Gastroesophageal sphincter (tissue), 4 donors: Measurements from ENCODE around the gene PLRG1. TPM values are rescaled to one million over a fixed set of nuclear protein-coding genes. Genes with fewer than 3 reads are reported as not detected.

ENCODE experiments used
- ATAC-seq: fragments of 150-250 bp; one replicate; pipeline ENCODE4 v1.9.1; 2016; ENCODE audit warnings: mild to moderate bottlenecking, moderate library complexity
- H3K27ac ChIP-seq, 4 donors: fragments of 200-600 bp; sonication (generic) in 3 of 4; 1 replicate in 3 of 4; 2 replicates in 1 of 4; pipeline ENCODE4 v1.5.1; 2016 to 2019
- H3K27me3 ChIP-seq: fragments of 200-600 bp; sonication (generic); one replicate; pipeline ENCODE4 v1.5.1; 2019
- H3K36me3 ChIP-seq, 2 donors: fragments of 200-600 bp; sonication (generic); one replicate each; pipeline ENCODE4 v1.5.1; 2019; ENCODE audit warnings: control low read depth in 1 of 2
- H3K4me1 ChIP-seq, 3 donors: fragments of 200-600 bp; sonication (generic); 1 replicate in 2 of 3; 2 replicates in 1 of 3; pipeline ENCODE4 v1.5.1; 2016 to 2019; ENCODE audit warnings: control low read depth in 2 of 3
- H3K4me3 ChIP-seq, 2 donors: fragments of 200-600 bp; sonication (generic); one replicate each; pipeline ENCODE4 v1.5.1; 2019; ENCODE audit warnings: mild to moderate bottlenecking in 1 of 2, moderate library complexity in 1 of 2
- H3K9me3 ChIP-seq, 3 donors: fragments of 200-600 bp; sonication (generic); one replicate each; pipeline ENCODE4 v1.5.1; 2017 to 2019; ENCODE audit warnings: control low read depth in 2 of 3
- EP300 ChIP-seq: sonication (generic); formaldehyde crosslinking; IDR thresholded peaks from one replicate; pipeline ENCODE4 v1.6.1; 2017; ENCODE audit warnings: antibody characterized with exemption, mild to moderate bottlenecking
- POLR2A ChIP-seq, 2 donors: fragments of 450-650 bp; IDR thresholded peaks; one replicate each; pipeline ENCODE4 v1.6.1; 2017; ENCODE audit warnings: antibody characterized with exemption in 2 of 2, mild to moderate bottlenecking in 2 of 2, moderate library complexity in 1 of 2
- POLR2AphosphoS5 ChIP-seq: sonication (generic); formaldehyde crosslinking; IDR thresholded peaks from one replicate; pipeline ENCODE4 v1.6.1; 2017; ENCODE audit warnings: antibody characterized with exemption
- WGBS, 2 donors: methylation state at CpG; one replicate each; pipeline ENCODE4 v1.1.5; 2018; ENCODE audit warnings: low coverage in 1 of 2; 5-methylcytosine and 5-hydroxymethylcytosine counted together
- total RNA-seq, 4 donors: library from RNA; depleted of rRNA; stranded (reverse); fragments of >200 nt; gene quantifications; one replicate each; pipeline ENCODE4 v1.1.0, GENCODE V29; 2016
- TF ChIP-seq, protein P1 (sequence below), 4 experiments: fragments of 200-600 bp in 2 of 4; fragments of 450-650 bp in 2 of 4; sonication (generic) in 1 of 4; IDR thresholded peaks; one replicate each; pipeline ENCODE4 v1.5.1; 2017 to 2019; ENCODE audit warnings: antibody characterized with exemption in 4 of 4, mild to moderate bottlenecking in 2 of 4, moderate library complexity in 2 of 4

Gene PLRG1
- total RNA-seq, 4 donors from 2014 or later = 41.4 to 54.0 (median 45.7) TPM

DNA sequence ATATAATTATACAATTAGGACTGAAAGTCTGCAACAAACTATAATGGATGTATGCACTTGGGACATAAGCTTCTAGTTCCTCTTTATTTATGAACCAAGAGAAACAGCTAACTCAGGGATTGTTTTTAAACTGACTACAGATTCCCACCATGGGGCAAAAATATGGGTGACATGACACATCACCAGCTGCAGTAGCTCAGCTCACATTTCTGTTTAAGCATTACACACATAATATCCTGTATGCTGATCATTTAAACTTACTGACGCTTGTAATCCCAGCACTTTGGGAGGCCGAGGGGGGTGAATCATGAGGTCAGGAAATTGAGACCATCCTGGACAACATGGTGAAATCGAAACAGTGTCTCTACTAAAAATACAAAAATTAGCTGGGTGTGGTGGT lies 24.1 kb upstream of the PLRG1 start:
- Histone ChIP-seq H3K36me3 (no peaks in the 10 kb centered on the region), H3K27me3 (no peaks in the 10 kb centered on the region), H3K27ac (no peak overlapping the region), H3K4me1 (no peaks in the 10 kb centered on the region), H3K4me3 (no peak overlapping the region), H3K9me3 (no peaks in the 10 kb centered on the region)
- WGBS, 2 donors = 36 to 47% methylated on average over 3 of the region's 3 CpGs
- ATAC-seq = no peak
- TF ChIP-seq POLR2A (IDR thresholded peaks at IDR 0.05) = no peak
- TF ChIP-seq, protein P1, sequence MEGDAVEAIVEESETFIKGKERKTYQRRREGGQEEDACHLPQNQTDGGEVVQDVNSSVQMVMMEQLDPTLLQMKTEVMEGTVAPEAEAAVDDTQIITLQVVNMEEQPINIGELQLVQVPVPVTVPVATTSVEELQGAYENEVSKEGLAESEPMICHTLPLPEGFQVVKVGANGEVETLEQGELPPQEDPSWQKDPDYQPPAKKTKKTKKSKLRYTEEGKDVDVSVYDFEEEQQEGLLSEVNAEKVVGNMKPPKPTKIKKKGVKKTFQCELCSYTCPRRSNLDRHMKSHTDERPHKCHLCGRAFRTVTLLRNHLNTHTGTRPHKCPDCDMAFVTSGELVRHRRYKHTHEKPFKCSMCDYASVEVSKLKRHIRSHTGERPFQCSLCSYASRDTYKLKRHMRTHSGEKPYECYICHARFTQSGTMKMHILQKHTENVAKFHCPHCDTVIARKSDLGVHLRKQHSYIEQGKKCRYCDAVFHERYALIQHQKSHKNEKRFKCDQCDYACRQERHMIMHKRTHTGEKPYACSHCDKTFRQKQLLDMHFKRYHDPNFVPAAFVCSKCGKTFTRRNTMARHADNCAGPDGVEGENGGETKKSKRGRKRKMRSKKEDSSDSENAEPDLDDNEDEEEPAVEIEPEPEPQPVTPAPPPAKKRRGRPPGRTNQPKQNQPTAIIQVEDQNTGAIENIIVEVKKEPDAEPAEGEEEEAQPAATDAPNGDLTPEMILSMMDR (IDR thresholded peaks at IDR 0.05) = no peak
- no peak for TF ChIP-seq POLR2AphosphoS5
- no peak for TF ChIP-seq EP300

GRCh38 chr4:154573190-154573870 lies 23.1 kb upstream of the PLRG1 start:
- Histone ChIP-seq H3K27me3 (no peaks in the 10 kb centered on the region), H3K27ac (no peak overlapping the region), H3K4me3 (no peak overlapping the region), H3K36me3 (no peaks in the 10 kb centered on the region), H3K9me3 (no peaks in the 10 kb centered on the region), H3K4me1 (no peaks in the 10 kb centered on the region)
- no peak for ATAC-seq
- WGBS, 2 donors = 90 to 91% methylated on average over 4 to 5 of the region's 5 CpGs
- TF ChIP-seq EP300 (no peak), POLR2AphosphoS5 (no peak), POLR2A (IDR thresholded peaks at IDR 0.05) (no peak)
- TF ChIP-seq, protein P1 (IDR thresholded peaks at IDR 0.05) = no peak

- Histone ChIP-seq H3K36me3 (no peaks in the 10 kb centered on the region), H3K4me1 (no peaks in the 10 kb centered on the region), H3K27me3 (no peaks in the 10 kb centered on the region), H3K9me3 (no peaks in the 10 kb centered on the region), H3K4me3 (no peak overlapping the region), H3K27ac (no peak overlapping the region)
- TF ChIP-seq POLR2A (IDR thresholded peaks at IDR 0.05) = no peak
- no peak for TF ChIP-seq EP300
- TF ChIP-seq POLR2AphosphoS5 = no peak
- TF ChIP-seq, protein P1 (IDR thresholded peaks at IDR 0.05) = no peak
- ATAC-seq = no peak
- 68 to 96% methylated on average over 2 to 5 of the region's 5 CpGs for WGBS, 2 donors
These were observed 19.4 kb upstream of the PLRG1 start for GRCh38 chr4:154569584-154569983.

GRCh38 chr4:154569028-154569427 lies 18.8 kb upstream of the PLRG1 start:
- no peak for TF ChIP-seq POLR2AphosphoS5
- TF ChIP-seq, protein P1 (IDR thresholded peaks at IDR 0.05) = no peak
- no peak for TF ChIP-seq EP300
- no peak for TF ChIP-seq POLR2A (IDR thresholded peaks at IDR 0.05)
- Histone ChIP-seq H3K4me3 (no peak overlapping the region), H3K9me3 (no peaks in the 10 kb centered on the region), H3K27me3 (no peaks in the 10 kb centered on the region), H3K36me3 (no peaks in the 10 kb centered on the region), H3K27ac (no peak overlapping the region), H3K4me1 (no peaks in the 10 kb centered on the region)
- whole genome bisulfite sequencing, 2 donors = 45 to 54% methylated on average over 3 of the region's 3 CpGs
- no peak for ATAC-seq

GRCh38 chr4:154566639-154567204 lies 16.5 kb upstream of the PLRG1 start:
- 68 to 83% methylated on average over 5 of the region's 5 CpGs for WGBS, 2 donors
- ATAC-seq = no peak
- Histone ChIP-seq H3K4me3 (no peak overlapping the region), H3K36me3 (no peaks in the 10 kb centered on the region), H3K9me3 (no peaks in the 10 kb centered on the region), H3K27ac (no peak overlapping the region), H3K4me1 (no peaks in the 10 kb centered on the region), H3K27me3 (no peaks in the 10 kb centered on the region)
- TF ChIP-seq, protein P1 (IDR thresholded peaks at IDR 0.05) = no peak
- no peak for TF ChIP-seq POLR2A (IDR thresholded peaks at IDR 0.05)
- no peak for TF ChIP-seq POLR2AphosphoS5
- no peak for TF ChIP-seq EP300
